Stimulated activated CD4-positive, alpha-beta T cell treated with anti-CD3 and anti-CD28 coated beads, Interleukin-2, amount 100 ng/mL, for 48 hours (primary cell): Measurements from ENCODE around the gene PRMT7.
A peak's percentile ranks its signal among the peaks of the same experiment; 100 is the strongest.

Experiments
- DNase-seq, 2 donors: peaks; one replicate each; pipeline ENCODE4 v3.0.0-alpha.2; 2020

The PRMT7 gene

GRCh38 chr16:68310774-68311511 is at the start of gene PRMT7, which contains the start of gene SLC7A6OS:
Gene PRMT7 (plus strand): TSS chr16:68311019. CDS start chr16:68315980, 4,961 bp downstream.
Gene SLC7A6OS (minus strand): TSS chr16:68310946. CDS start chr16:68310926, 20 bp downstream.
- DNase-seq = peak; percentile 83 to 89

DNA sequence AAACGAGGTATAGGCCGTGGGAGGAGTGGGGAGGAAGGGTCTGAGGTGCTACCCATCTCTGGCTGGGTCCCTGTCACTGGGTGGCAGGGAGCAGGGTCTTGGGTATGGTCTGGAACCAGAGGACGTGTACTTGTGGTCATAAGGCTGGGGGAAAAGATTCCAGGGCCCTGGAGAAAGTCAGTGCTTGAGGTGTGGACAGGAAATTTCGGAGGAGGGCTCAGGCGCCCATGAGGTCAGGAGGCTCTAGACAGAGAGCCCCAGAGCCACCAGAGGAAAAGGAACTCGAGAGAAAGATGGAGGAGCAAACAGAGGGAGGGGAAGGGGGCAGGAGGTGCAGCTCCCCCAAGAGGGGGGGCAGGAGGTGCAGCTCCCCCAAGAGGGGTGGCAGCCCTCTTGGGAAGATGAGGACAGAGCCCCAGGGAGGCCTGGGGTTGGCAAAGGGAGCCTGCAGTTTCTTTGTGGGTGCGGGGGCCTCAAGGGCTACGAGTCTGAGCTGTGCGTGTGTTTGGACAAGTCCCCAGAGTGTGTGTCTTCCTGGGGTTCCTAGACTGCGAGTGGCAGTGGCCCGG is 47.2 kb upstream of the PRMT7 start:
- no peak for DNase-seq

DNA sequence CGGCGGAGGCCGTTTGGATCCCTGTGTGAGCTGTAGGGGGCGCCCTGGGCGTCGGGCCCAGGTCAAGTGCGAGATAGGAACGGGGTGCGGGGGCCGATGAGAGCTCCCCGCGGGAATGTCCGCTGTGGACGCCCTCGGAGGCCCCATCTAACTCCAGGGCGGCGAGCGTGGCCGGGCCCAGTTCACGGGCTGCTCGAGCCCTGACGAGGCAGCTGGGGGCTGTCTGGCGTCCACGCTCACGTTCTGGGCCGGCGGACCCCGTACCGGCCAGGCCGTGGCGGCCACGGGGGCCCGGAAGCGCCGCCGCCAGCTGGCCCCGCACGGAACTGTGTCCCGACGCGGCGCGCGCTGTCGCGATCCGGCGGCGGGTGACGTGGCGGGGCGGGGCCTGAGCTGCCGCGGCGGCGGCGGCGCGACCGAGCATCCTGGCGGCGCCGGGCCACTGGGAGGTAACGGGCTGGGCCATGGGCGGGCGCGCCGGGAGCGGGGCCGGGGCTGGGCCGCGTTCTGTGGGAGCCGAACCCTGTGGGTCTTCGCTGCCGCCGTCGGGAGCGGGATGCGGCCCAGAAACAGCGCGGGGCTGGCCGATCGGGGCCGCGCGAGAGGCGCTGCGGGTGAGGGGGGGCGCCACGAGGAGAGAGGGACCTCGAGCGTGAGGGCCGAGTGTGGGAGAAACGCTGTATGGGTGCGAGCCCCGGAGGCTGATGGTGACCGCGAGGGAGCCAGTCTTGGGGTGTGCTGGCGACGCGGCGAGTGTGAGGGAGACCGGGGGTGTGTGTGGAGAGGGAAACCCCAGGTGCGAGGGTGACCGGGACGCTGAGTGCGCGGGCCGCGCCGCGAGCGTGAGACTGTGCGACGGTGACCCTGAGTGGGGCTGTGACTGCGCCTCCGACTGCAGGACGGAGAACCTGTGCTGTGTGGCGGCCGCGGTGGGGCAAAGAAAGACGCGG is 46.4 kb upstream of the PRMT7 start, which contains the start of gene SLC7A6:
TSS of gene SLC7A6 (plus strand) at position 399 of the 950 bp plus-strand sequence. CDS start 10,201 bp downstream, outside the sequence.
- peak; percentile 81 to 86 for DNase-seq

GRCh38 chr16:68265078-68265920 is 45.5 kb upstream of the PRMT7 start:
- DNase-seq = peak in 1 of 2 donors; percentile 42

DNA sequence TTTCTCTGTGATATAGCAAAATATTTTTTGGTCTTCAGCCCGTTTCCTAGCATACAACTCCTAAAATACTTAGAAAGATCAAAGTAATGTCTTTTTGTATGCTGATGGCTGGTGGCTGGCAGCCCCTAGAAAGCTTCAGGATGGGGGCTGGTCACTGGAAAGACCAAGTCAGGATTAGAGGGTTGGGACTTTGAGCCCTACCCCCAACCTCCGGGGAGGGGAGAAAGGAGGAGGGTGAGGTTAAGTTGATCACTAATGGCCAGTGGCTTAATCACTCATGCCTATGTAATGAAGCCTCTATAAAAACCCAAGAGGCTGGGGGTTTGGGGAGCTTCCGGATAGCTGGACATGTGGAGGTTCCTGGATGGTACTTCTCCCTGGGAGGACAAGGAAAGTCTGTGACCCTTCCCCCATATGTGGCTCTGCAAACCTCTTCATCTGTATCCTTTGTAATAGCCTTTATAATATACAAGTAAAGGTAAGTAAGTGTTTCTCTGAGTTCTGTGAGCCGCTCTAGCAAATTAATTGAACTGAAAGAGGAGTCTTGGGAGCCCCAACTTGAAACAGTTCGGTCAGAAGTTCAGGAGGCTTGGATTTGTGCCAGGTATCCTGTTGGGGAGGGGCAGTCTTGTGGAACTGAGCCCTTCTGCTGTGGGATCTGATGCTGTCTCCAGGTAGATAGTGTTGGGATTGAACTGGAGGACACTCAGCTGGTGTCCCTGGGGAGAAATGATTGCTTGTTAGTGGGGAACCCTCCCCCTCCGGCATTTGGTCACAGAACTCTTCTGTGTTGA is 43.0 kb upstream of the PRMT7 start:
- DNase-seq = no peak

DNA sequence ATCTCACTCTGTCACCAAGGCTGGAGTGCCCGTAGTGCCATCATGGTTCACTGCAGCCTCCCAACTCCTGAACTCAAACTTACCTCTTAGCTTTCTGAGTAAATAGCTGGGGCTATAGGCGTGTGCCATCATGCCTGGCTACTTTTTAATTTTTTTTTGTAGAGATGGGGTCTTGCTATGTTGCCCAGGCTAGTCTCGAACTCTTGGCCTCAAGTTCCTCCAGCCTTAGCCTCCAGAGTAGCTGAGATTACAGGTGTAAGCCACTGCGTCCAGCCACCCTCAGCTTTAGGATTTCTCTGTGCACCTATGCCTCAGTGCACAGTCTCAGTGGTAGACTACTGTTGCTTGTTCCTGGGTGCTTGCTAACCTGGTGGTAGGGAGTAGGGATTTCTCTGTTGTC is 41.0 kb upstream of the PRMT7 start:
- no peak for DNase-seq

DNA sequence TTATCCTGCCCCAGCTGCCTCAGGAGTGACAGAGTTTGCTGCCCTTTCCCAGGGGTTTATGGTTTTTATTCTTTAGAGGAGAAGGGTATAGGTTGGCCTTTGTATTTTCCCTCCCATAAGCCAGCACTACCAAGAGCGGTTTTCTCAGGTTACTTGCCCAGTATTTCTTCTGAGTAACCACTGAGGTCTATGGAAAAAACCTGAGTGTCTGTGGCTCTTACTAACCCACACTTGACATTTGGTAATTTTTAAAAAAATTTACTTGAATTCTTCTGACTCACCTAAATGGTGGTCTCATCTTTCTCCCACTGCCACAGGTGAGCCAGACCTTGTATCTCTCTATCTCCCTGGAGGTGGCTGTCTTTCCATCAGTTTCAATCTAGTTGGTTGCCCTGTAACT is 40.5 kb upstream of the PRMT7 start:
- no peak for DNase-seq

DNA sequence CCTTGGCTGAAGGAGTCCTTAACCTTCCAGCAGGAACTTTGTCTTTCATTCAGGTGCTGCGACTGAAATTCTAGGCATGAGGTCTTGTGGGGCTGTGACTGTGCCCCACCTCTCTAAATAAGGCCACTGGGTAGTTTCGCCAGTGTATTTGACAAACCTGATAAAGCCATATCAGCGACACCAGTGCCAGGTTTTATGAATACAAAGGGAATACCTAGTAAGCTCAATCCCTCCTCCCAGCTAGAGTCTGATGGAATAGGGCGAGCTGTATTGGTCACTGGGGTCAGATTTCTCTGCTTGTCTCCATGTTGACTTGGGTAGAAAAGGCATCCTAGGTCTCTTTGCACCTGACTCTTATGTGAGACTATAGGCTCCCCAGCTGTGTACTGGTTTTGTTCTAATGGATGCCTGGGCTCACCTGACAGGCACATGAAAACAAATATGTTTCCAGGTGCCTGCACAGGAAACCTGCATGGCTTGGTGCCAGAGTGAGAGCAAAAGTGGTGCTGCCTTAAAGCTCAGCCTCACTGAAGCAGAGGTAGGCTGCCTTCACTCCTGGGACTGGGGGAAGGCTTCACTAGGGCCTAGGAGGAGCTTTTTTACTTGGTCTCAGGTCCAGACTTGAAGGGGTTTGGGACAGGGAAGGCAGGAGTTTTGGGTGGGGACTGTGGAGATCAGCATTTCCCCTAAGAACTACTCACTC is 38.2 kb upstream of the PRMT7 start:
- no peak for DNase-seq

DNA sequence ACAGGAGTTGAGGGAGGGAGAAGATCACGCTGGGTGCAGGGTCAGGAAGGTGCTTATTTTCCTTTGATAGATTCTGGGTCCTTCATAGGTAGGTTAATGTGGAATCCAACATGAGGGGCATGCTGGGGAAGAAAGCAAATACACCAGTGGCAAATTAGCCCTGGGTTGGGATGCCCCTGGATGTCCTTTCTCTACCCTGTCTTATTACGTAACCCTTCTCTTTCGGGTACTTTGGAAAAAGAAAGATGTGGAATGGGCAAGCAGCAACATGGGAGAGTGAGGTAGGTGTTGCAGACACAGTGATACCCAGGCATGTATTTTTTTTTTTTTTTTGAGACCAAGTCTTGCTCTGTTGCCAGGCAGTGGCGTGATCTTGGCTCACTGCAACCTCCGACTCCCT is 37.4 kb upstream of the PRMT7 start:
- no peak for DNase-seq

DNA sequence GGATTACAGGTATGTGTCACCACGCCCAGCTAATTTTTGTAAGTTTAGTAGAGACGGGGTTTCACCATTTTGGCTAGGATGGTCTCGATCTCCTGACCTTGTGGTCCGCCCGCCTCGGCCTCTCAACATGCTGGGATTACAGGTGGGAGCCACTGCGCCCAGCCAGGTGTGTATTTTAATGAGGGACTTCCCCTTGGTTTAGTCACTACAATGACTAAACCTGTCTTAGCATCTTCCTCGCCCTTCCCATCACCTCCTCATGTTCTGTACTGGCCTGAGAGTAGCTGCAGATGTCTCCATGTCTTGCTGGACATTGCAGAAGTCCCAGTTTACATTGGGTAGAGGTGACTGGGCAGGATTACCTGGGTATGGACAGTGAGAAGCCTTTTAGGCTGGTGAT is 36.9 kb upstream of the PRMT7 start:
- no peak for DNase-seq

DNA sequence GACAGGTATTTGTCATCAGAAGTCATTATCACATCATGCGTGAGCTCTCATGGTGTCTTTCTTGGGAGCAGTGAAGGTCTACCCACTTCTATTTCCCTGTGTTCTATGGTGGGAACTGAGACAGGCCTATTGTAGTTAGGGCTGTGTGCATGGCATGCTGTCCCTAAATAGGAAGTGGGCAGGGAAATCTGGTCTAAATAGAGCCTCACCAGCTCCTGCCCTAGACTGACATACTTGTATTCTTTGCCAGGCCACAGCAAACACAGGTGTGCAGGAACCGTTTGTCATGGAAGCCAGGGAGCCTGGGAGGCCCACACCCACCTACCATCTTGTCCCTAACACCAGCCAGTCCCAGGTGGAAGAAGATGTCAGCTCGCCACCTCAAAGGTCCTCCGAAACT is 36.4 kb upstream of the PRMT7 start:
- no peak for DNase-seq

DNA sequence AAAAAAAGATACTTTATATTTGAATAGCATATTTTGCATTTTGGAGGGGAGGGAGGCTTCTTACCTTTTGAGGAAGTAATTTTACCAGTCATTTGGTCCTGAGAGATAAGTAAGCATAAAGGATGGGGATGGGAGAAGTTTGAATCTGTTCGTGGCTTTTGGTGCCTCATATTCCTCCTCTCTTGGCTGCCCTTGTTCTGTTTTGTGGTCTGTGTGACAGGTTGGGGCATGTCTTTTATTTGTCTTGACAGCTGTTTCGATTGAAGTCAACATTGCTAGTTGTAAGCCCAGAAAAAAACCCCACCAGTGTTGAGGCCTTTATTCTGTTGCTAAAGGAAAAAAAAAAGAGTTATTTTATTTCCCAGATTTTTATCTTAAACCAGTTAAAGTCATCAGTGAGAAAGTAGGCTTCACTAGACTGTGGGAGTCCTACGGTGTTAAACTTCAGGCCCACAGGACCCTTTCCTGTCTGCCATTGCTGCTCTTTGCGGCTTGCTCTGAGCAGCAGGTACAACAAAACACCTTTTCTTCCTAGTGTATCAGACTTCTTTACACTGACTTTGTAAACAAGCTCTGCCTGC is 35.1 kb upstream of the PRMT7 start:
- DNase-seq = no peak

DNA sequence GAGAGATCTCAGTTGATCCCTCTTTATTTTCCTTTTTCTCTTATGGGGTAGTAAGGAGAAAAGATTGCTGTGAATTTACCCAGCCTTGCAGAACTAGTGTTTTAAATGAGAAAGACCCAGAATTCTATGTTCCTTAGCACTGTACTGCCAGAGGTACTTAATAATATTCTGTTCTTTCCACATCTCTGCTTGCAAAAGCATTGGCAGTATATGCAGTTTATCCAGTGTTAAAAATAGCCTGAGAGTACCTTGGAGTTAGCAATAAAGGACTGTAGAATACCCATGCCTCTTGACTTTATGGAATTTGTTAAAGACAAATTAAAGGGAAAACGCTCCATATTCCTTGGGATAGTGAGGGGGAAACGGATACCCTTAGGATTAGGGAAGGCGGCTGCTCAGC is 34.6 kb upstream of the PRMT7 start:
- DNase-seq = no peak

DNA sequence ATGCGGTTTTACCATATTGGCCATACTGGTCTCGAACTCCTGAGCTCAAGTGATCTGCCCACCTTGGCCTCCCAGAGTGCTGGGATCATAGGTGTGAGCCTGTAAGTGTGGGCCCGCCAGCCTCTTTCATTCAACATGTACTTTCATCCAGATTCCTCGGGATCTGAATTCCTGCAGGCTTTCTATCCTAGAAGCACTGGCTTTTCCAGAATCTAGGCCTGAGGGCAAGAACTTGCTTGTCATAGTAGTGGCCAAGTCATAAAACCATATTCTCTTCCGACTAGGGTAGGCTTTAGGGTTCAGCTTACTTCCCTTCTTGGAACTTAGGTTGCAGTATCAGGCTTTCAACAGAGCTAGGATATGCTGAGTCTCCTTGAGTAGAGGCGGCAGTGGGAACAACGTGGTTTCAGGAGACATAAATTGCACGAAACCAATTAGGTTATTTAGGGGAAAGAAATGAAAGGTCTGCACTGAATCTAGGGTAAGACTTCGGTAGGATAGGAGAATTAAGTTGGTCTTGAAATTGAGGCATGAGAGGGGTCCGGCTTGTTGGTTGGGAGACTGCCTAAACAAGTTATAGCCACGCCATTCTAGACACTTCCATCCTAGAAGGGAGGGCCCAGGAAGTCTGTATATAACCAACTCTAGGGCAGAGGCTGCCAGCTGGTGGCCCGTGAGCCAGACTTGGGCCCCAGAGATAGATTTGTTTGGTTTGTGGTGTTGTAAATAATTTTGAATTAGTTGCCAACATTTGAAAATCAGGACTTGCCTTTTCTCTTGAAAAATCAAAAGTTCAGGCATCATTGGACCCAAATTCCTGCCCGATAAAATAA is 30.9 kb upstream of the PRMT7 start:
- DNase-seq = no peak

DNA sequence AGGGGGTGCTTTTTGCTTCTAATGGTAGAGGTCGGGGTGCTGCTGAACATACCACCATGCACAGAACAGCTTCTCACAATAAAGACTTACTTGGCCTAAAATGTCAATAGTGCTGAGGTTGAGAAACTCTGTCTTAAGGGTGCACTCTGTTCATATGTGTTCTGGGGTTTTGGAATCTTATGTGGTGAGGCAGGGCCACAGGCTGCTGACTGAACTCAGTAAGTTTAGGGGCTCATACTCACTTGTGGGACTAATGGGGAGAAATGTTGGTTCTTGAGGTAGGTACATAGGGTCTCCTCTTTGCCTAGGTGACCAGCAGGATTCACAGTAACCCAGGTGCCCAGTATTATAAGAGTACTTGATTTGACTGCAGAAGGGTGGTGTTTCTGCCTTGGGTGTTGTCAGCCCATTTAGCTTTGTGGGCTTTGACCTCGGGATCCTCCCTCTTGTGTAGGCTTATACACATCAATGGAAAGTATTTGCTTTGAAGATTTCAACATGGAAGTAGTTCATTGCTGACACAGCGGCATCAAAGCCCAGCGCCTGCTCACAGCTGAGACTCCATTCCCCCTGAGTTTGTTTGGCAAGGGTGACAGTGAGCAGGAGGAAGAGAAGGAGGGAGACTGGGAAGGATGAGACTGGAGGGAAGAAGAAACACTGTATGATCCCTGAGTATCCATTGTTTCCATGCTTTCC is 29.3 kb upstream of the PRMT7 start:
- DNase-seq = no peak

GRCh38 chr16:68282064-68282452 is 28.8 kb upstream of the PRMT7 start:
- DNase-seq = no peak

- no peak for DNase-seq
Observed at GRCh38 chr16:68283346-68283745, 27.5 kb upstream of the PRMT7 start.

DNA sequence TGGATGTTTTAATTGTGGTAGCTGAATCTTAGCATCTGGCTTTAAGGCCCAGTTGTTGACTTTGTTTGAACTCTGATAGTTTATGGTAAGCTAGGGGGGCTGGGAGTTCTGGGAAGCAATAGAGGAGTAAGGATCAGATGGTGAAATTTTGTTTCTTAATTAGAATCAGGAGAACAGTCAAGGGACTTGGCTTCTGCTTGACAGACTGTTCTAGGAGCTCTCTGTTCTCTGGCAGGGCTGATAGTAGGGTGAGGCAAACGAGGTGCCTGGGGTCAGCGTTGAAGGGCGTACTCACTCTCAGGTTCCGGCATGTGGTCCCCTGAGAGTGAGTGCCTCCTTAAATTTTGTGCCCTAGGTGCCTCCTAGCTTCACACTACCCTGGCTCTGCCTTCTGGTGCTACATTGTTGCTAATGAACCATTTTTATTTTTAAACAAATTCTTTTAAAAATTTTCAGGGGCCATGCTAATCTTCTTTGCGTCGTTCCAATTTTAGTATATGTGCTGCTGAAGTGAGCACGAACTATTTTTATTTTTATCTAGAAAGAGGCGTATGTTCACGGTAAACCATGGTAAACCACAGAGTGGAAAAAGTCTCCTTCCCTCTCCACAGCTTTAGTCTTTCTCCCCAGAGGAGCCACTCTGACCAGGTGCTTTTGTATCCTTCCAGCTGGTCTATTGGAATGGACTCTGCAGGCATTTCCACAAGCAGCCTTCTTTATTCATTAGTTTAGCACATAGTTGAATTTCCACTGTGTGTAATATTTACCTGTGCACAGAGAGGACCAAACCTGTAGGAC is 26.8 kb upstream of the PRMT7 start:
- no peak for DNase-seq
